Measurements from ENCODE around the gene PLEKHH2. TPM values are rescaled to one million over a fixed set of nuclear protein-coding genes. Genes with fewer than 3 reads are reported as not detected.

PLEKHH2 gene
- total RNA-seq, 4 donors from 2014 or later: 44.6 to 78.7 (median 48.0) TPM

GRCh38 chr2:43707255-43708015 is 70.4 kb downstream of the PLEKHH2 start:
- peak in 1 of 2 donors; percentile 33 for DNase-seq (ENCODE audit: low spot score in 2 of 2)
- H3K36me3 ChIP-seq: peaks cover 0 to 12% (median 0%) of the 10 kb centered on the region in 3 donors
- peak overlapping the region in 1 of 4 donors; percentile 15 for H3K27ac ChIP-seq
- TF ChIP-seq CTCF (IDR thresholded peaks at IDR 0.05): no peak
- TF ChIP-seq EP300 (IDR thresholded peaks at IDR 0.05): no peak
- no peak for TF ChIP-seq POLR2A (IDR thresholded peaks at IDR 0.05)
- no peaks in the 10 kb centered on the region for H3K9me3 ChIP-seq
- WGBS, 2 donors: 57 to 63% methylated on average over 7 of the region's 7 CpGs
- no peak overlapping the region for H3K4me3 ChIP-seq
- H3K27me3 ChIP-seq: no peaks in the 10 kb centered on the region
- no peaks in the 10 kb centered on the region for H3K4me1 ChIP-seq

GRCh38 chr2:43708178-43708577 is 71.1 kb downstream of the PLEKHH2 start:
- Histone ChIP-seq H3K4me3 (no peak overlapping the region), H3K27me3 (no peaks in the 10 kb centered on the region), H3K27ac (no peak overlapping the region), H3K9me3 (no peaks in the 10 kb centered on the region), H3K4me1 (no peaks in the 10 kb centered on the region), H3K36me3 (peaks cover 0 to 12% (median 0%) of the 10 kb centered on the region in 3 donors)
- TF ChIP-seq EP300 (IDR thresholded peaks at IDR 0.05) (no peak), CTCF (IDR thresholded peaks at IDR 0.05) (no peak)
- WGBS, 2 donors: 83% methylated on average over 6 of the region's 6 CpGs
- no peak for DNase-seq (ENCODE audit: low spot score in 2 of 2)

GRCh38 chr2:43708891-43709290 is 71.8 kb downstream of the PLEKHH2 start:
- Histone ChIP-seq H3K27me3 (no peaks in the 10 kb centered on the region), H3K4me1 (no peaks in the 10 kb centered on the region), H3K4me3 (no peak overlapping the region), H3K9me3 (no peaks in the 10 kb centered on the region), H3K36me3 (peaks cover 0 to 12% (median 0%) of the 10 kb centered on the region in 3 donors), H3K27ac (no peak overlapping the region)
- no peak for DNase-seq (ENCODE audit: low spot score in 2 of 2)
- no peak for TF ChIP-seq EP300 (IDR thresholded peaks at IDR 0.05)
- TF ChIP-seq CTCF (IDR thresholded peaks at IDR 0.05): no peak
- TF ChIP-seq POLR2A (IDR thresholded peaks at IDR 0.05): no peak

GRCh38 chr2:43710866-43711265 is 73.8 kb downstream of the PLEKHH2 start:
- Histone ChIP-seq H3K27ac (no peak overlapping the region), H3K27me3 (no peaks in the 10 kb centered on the region), H3K9me3 (no peaks in the 10 kb centered on the region), H3K4me1 (no peaks in the 10 kb centered on the region), H3K36me3 (peaks cover 0 to 12% (median 0%) of the 10 kb centered on the region in 3 donors), H3K4me3 (no peak overlapping the region)
- DNase-seq (ENCODE audit: low spot score in 2 of 2): no peak
- TF ChIP-seq EP300 (IDR thresholded peaks at IDR 0.05): no peak
- TF ChIP-seq POLR2A (IDR thresholded peaks at IDR 0.05): no peak
- no peak for TF ChIP-seq CTCF (IDR thresholded peaks at IDR 0.05)

GRCh38 chr2:43714164-43714563 is 77.1 kb downstream of the PLEKHH2 start:
- Histone ChIP-seq H3K4me3 (no peak overlapping the region), H3K27ac (no peak overlapping the region), H3K4me1 (no peaks in the 10 kb centered on the region), H3K9me3 (no peaks in the 10 kb centered on the region), H3K27me3 (no peaks in the 10 kb centered on the region), H3K36me3 (peaks cover 0 to 6% (median 0%) of the 10 kb centered on the region in 3 donors)
- TF ChIP-seq CTCF (IDR thresholded peaks at IDR 0.05) (no peak), EP300 (IDR thresholded peaks at IDR 0.05) (no peak), POLR2A (IDR thresholded peaks at IDR 0.05) (no peak)
- WGBS, 2 donors: 19 to 46% methylated on average over 2 of the region's 2 CpGs
- no peak for DNase-seq (ENCODE audit: low spot score in 2 of 2)
